Stimulated activated CD8-positive, alpha-beta memory T cell treated with anti-CD3 and anti-CD28 coated beads, Interleukin-7, amount 100 ng/mL, for 24 hours (primary cell): ENCODE data around the gene WDFY2.
"Not testable (repeated sequence)": the region's sequence is repeated elsewhere in the genome, so short reads cannot be mapped to it uniquely, and the experiment has no call there.

ENCODE experiments used
- DNase-seq: peaks from one replicate; pipeline ENCODE4 v3.0.0-alpha.2; 2020; ENCODE audit warnings: low read depth

WDFY2 gene

DNA sequence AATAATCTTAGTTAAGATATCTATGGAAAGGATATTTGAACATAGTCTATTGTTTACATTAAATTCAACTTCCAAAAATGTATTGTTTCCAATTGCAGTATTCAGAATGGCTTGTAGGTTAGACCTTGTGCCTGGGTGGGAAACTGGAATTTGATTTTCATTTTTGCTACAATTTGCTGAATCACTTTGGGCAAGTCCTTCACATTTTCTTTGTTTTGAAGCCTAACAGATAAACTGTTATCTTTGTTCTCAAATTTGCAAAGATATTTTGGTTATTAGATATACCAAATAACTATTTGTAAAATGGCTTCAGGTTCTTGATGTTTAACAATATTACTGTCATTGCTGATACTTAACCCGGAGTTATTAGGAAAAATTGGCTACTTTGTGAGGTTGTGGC lies 82.6 kb downstream of the WDFY2 start:
- no peak for DNase-seq

DNA sequence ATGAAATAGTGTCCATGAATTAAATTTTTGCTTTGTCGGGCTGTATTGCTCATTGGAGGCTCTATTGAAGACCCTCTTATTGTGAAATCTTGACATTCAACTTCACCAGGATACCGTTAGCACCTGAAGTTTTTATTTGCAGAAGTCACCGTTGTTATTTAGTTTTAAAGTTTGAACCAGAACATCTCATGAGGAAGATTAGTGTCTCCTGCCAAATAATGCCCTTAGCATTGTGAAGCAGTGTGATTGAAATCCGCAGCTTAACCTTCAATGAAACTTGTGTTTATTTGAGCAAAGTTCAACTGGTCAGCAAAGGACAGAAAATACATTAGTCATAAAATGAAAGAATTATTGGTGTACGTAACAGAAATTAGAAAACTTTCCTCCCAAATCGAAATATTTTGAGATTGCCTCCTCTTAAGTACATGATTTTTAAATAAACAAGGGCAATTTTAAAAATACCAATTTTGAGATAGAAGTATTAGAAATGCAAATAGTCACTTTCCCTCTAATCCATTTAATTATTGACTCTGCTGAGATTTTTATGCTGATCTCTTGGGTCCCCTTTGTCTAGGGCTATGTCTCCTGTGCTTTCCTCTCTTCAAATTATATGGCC lies 84.4 kb downstream of the WDFY2 start:
- no peak for DNase-seq

DNA sequence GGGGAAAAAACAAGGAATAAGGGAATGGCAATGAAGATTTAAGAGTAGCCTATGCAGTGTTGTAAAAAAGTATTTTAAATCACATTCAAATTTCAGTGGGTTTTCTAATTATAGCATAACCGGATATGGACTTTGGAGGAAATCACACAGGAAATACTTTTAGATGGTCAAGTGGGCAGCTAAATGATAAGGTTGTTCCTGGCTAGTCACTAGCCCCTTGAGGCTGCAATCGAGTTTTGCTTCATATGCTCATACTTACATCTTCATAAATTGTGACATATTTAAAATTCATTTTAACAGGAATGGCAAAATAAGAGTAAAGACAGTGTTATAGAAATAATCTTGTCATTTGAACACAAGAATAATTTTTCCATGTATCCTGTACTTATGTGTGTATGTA lies 88.9 kb downstream of the WDFY2 start:
- no peak for DNase-seq

DNA sequence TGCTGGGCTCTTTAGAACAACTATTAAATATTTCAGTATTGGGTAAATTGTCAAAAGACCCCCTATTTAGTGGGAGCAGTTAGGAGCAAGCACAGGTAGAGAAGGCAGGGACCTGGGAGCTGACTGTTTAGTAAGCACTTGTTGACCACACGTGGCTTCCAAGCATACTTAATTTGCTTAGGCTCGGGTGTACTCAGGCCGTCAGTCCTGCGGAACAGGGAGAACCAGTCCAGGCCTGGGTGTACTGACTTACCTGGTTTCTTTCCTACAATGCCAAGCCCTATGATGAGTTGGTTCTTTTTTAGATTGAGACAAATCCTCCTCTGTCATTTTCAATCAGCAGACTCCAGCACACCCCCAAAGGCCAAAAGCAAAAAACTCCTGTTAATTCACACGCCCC lies 90.0 kb downstream of the WDFY2 start:
- no peak for DNase-seq

DNA sequence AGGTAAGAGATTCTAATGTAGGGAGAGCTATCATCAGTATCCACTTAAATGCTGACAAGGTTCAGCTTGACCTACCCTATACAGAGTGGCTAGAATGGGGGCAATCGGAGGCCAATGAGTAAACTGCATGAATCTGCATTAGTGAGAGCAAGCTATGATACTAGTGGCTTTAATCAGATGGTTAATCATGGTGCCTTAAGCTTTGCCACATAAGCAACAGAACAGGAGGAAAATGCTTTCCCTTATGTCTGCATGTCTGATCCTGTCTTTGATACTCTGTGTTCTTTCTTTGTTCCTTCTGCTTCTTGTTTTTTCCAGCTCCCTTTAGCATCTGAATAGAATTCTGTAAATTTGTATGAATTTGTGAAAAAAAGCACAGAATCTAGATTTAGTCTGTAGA lies 91.1 kb downstream of the WDFY2 start:
- no peak for DNase-seq

DNA sequence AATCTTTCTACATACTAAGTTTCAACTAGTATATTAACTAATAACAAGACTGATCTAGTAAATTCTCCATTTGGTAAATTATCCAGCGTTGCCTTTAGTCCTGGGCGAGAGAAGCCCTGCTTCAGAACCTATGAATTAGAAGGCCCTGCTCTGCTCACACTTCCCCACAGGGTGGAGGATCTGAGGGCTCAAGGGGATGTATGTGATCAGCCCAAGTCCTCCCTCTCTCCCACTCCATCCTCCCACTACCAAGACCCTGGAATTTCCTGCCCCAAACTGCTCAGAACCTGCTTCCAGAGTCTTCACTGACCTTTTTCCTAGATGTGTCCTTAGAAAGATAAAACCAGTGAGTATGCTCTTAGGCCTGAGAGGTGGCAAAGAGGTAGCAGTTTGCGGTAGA lies 91.6 kb downstream of the WDFY2 start:
- no peak for DNase-seq

DNA sequence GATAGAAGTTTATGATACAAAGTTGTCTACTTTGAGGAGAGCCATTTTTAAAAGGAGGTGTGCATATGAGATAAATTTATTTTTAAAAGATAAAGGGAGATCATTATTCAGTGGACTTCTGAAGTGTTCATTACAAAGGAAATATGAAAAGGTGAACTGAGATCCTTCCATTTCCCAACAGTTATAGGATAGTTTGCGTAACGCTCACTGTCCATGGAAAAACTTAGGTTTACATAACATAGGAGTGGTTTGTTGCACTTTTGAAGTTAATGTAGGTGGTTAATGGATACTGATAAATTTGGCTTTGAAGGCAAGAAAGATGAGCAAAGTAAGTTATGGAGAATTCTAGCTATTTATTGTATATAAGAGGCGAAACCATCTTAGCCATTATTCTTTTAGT lies 92.5 kb downstream of the WDFY2 start:
- DNase-seq, result no peak

DNA sequence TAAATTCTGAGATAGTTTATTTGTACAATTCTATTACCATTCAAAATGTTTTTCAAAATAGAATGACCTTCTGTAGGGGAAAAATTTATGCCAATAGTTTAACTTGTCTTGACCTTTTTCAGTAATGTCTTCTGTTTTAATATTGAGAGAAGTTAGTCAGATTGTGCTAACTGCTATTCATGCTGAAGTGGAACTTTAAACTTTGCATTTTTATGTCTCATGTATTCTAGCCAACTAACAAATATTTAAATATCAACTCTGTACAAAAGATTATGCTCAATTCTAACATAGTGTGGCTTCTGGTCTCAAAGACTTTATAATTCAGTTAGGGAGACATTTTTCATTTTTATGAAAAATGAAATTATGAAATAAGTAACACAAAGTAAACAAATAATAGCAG lies 94.2 kb downstream of the WDFY2 start:
- DNase-seq, result no peak

DNA sequence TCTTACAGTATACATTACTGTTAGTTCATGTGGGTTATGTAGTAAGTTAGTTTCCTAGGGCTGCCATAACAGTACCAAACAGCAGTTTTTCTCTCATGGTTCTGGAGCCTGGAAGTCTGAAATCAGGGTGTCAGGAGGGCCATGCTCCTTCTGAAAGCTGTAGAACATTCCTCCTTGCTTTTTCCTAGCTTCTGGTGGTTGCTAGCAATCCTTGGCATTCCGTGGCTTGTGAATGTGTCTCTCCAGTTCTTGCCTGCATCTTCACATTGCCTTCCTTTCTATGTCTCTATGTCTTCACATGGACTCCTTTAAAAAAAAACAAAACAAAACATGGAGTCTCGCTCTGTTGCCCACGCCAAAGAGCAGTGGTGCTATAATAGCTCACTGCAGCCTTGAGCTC lies 95.4 kb downstream of the WDFY2 start:
- no peak for DNase-seq

DNA sequence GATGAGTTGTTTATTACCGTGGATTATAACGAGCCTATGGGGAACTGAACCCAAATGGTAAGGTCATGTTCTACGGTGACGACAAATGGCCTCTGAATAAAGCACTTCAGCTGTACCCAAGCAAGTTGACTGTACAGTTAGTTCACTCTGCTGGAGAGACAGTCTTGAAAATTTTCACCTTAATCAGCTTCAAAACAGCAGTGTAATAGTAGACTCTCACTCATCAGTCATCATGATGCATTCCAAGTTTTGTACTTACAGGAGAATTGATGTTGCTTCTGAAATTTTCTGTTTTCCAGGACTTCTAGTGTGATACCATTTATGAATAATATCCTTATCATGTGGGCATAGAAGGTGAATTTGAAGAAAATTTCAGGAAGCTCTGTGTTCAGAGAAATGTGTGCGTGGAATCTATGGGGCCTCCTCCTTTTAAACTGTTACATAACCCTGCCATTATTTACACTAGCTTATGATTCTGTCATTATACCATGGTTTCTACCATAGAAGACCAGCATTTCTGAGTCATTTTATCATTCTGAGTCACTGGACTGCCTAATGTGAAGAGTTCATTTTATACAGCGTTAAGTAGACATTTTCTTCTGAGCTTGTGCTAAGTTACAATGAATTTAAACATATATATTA lies 96.9 kb downstream of the WDFY2 start:
- no peak for DNase-seq

DNA sequence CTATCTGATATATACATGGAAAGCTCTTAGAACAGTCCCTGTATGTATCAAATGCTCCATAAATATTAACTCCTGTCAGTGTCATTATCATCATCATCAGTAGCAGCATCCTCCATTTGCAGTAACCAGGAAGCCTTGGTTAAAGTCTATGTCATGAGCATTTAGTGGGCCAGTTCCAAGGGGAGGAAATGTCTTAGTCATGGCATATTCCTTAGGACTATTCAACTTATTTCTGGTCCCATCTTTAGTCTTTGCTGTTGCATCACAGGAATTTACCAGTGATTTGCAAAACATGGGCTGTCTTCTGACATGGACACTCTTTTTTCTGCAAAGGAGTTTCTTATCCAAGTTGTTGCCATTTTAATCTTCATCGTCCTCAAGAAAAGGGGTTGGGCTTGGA lies 98.4 kb downstream of the WDFY2 start:
- no peak for DNase-seq

DNA sequence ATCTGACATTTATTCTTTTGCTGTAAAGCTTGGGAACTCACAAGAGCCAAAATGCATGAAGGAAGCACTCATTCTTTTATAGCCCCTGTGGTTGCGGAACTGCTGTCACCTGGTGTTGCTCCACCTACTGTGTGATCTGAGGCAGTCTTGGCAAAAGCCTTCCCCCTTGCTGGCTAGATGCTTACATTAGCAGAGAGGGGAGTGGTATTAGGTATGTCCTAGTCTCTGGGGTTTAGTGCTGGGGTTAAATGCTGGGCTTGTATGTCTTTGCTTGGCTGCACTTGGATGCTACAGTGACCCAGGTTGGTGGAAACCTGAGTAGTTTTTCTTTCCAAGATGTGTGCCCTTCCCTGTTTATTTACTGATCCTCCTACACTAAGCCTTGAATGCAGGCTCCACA lies 99.3 kb downstream of the WDFY2 start:
- no peak for DNase-seq

DNA sequence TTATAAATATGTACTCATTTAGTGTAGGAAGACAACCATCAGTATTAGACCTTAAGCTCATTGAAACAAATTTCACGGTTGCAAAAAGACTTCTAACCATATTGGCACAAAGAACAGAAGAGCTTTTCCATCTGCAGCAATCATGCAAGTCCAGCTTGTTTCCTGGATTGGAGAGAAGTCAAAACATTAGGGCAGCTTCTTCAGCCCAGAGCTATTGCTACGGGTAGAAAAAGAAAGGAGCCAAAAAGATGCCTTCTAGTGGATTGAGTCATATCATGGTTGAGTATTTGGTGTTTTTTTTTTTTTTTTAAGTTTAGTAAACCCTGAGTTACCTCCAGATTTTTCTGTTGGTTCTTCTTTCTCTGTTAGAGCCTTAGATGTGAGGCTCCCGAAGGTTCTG lies 99.8 kb downstream of the WDFY2 start:
- DNase-seq, result no peak

DNA sequence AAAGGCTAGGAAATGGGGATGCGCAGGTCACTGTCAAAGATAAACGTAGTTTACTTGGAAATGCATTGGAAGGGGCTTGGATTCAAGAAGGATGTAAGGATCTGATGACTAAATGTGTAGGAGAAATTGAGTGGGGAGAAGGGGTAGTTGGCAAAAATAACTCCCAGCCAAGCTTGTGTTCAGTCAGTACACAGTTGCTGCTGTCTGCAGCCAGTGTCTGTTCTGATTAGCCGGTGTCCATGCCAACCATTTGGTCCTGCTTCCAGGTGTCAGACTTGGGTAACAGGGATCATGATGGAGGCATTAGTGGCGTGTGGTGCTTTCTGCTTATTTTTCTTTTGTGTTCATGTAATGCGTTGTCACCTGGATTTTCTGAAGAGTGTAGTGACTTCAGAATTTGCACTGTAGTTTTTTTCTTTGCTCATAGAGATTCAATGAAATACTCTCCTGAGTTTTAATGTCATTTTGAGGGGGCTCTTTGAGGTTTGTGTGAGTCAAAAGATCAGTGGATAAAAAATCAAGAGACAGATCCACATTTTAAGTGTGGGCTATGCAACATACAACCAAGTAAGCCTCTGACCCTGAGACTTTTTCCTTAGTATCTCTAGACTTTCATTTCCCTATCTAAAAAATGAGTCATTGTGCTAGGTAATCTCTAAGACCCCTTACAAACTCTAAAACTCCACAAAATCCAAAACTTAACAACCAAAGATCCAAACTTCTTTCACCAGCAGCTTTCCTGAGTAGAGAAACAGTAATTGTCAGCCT lies 103.9 kb downstream of the WDFY2 start:
- no peak for DNase-seq

DNA sequence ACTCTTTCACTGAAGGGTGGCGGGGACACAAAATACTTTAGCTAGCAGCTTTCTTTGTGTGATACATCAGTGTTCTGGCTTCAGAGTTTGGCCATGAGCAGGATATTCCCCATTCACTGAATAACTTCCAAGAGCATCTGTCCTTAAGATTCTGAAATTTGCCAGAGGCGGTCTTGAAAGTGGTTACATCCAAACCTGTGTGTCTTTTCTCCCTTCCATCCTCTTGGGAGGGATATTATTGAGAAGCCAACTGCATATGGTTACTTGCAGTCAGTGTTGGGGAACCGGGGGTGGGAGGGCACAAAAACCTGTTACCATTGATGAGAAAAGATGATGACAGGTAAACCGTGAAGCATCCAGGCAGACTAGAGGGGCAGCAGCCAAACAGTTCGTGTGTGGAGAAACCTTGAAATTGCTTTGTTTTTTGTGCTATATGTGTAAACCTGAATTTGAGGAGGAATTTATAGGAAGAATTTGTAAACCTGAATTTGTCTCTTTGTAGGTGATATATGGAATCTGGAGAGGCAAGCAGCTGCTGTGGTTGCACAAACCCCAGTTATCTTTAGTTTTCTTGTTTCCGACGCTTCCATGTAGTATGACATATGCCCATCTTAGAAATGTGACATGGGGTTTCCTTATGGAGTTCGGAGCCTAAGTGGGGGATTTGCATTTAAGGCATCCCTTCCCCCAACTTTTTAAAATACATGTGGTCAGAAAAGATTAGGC lies 104.8 kb downstream of the WDFY2 start:
- DNase-seq, result no peak

DNA sequence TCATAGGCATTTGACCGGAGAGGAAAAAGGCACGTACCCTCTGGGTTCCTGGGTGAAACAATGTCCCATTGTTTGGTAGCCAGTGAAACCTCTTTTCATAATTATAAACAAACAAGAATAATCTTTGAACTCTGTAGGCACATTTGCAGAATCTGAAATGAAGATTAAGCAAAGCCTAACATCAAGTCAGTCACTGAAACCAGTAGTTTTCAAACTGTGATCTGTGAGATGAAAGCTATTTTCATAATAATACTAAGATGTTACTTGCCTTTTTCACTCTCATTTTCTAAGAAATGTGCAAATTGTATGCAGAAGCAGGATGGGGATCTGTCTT lies 105.4 kb downstream of the WDFY2 start:
- no peak for DNase-seq

DNA sequence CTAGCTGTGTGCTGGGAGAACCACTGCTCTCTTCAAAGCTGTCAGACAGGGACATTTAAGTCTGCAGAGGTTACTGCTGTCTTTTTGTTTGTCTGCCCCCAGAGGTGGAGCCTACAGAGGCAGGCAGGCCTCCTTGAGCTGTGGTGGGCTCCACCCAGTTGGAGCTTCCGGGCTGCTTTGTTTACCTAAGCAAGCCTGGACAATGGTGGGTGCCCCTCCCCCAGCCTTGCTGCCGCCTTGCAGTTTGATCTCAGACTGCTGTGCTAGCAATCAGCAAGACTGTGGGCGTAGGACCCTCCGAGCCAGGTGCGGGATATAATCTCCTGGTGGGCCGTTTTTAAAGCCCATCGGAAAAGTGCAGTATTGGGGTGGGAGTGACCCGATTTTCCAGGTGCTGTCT lies 111.4 kb downstream of the WDFY2 start:
- DNase-seq, result not testable (repeated sequence)

DNA sequence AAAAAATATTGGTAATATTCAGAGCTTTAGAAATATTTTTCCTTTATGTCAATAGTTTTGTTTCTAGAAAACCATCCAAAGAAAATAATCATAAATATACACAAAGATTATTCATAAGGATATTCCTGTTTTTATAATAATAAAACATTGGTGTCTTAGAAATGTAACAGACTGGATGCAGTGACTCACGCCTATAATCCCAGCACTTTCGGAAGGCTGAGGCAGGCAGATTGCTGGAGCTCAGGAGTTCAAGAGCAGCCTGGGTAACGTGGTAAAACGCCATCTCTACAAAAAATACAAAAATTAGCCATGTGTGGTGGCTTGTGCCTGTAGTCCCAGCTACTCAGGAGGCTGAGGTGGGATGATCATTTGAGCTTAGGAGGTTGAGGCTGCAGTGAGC lies 112.9 kb downstream of the WDFY2 start:
- DNase-seq, result no peak

DNA sequence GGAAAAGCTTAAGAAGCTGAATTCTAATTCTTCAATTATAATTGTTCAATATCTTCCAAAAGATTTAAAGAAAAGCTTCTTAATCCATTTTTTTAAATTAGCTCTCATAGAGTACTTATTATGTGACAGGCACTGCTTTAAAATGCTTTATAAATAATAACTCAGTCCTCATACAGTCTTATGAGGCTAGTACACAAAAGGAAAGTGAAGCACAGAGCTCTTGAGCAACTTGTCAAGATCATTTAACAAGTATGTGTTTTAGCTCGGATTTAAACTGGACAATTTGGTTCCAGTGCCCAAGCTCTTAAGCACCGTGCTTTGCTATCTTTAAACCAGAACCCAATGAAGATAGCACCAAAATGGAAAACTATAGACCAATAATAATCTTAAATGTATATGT lies 113.6 kb downstream of the WDFY2 start:
- DNase-seq, result no peak

DNA sequence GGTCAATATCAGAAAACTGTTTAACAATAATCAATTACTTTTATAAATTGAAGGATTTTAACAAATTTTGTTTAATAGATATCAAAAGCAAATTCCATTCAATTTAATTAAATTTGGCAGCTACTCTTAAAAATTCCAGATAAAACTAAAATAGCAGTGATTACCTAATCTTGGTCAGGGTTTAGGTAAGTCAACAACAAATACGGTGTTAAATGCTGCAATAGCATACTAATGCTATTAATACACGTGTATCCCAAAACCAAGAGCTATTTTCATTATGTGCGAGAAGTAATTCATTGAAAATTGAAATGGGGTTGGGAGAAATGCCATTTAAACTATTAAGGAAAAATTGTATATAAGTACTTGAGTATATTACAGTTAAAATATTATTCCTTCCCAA lies 114.1 kb downstream of the WDFY2 start:
- no peak for DNase-seq

DNA sequence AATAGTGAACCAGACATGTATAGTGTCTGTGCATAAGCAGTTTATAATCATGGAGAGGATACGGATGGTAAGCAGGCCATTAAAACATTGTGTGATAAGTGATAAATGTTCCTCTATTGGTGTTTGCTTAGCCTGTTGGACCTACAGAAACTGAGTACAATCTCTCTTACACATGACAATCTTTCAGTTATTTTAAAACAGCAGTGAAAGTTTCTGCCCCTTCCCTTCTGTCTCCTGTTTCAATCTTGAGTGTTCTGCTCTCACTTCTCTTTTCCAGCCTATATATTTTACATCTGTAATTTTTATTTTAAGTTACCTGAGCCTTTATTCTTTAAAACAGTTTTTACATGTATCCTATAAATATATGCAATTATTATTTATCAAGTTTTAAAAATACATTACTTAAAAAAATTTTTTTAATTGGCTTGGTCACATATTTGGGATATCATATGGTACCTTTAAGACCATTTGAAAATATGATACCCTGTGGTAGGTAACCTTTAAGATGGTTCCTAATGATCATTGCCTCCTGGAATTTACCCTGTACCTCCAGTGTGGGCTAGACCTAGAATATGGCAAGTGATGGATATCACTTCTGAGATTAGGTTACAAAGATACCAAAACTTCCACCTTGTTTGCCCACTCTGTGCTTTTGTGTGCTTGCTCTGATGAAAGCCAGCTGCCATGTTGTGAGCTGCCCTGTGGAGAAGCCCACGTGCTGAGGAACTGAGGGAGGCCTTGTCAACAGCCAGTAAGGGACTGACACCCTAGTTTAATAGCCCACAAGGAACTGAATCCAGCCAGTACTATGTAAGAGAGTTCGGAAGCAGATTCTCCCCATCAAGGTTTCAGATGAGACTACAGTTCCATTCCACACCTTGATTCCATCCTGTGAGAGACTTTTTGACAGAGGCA lies 120.4 kb downstream of the WDFY2 start:
- no peak for DNase-seq

DNA sequence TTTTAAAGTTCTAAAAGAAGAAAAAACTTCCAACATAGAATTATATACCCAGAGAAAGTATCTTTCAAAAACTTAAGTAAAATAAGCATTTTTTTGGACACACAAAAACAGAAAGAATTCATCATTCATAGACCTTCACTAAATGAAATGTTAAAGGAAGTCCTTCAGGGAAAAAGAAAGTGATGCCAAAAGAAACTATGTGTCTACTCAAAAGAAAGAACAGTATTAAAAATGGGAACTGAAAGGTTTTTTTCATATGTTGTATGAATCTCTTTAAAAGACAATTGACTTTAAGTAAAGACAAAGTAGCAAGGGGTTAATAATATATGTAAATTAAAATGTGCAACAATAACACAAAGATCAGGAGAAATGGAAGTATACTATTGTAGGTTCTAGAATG lies 123.2 kb downstream of the WDFY2 start:
- no peak for DNase-seq
